ENCODE measurements around the gene PABPN1L.
"Not testable (repeated sequence)": the region's sequence is repeated elsewhere in the genome, so short reads cannot be mapped to it uniquely, and the experiment has no call there.

The PABPN1L gene

GRCh38 chr16:88900662-88901052 lies 34.2 kb upstream of the PABPN1L start:
- DNase-seq: no peak

DNA sequence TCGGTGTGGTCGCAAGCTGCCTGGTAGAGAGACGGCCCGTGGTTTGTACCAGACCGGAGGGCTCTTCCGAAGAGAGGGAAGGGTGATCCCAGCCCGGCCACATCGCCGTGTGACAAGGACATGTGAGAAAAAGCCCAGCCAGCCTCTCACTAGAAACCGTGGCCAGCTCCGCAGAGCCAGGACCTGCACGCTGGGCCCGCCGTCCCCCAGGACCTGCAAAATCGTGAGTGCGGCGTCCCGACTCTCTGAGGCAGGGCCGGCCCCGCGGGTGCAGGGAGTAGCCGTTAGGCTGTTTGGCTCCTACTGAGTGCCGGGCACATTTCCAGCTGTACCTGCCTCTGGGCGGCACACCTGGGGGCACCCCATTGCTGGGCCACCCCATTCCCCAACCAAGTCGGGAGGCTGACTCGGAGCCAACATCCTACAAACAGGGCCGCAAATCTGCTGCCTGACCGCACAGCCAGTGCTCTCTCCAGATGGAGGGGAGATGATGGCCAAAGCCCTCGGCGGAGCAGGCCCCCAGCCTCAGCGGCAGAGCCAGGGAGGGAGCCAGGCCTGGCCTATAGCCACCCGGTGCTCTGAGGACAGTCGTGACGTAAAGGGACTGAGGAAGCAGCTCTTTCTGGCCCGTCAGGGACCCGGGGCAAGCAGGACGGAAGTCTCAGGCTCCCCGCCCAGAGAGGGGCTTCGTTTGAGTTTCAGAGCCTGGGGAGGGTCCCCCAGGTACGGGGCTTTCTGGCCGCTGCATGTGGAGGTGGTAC lies 33.6 kb upstream of the PABPN1L start:
- no peak for DNase-seq

- no peak for DNase-seq
Observed at GRCh38 chr16:88897696-88898425, 31.4 kb upstream of the PABPN1L start.

GRCh38 chr16:88896238-88897070 lies 30.0 kb upstream of the PABPN1L start:
- DNase-seq: no peak

DNA sequence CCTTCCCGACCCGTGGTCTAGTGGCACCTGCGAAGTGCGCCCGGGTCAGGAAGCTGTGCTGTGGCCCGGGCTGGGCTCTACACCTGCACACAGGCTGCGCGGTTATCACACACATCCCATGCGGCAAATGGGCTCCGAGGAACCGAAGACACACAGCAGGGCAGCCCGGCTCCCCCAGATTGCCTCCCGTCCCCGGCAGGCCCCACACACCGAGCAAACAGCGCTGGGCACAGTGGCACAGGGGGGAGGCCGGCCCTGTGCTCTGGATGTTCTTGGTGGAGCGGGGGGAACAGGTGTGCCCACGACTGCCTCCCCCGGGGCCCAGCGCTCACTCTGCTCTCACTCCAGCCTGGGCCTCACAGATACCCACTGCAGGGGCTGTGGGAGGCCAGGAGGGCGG lies 28.9 kb upstream of the PABPN1L start:
- DNase-seq: no peak

DNA sequence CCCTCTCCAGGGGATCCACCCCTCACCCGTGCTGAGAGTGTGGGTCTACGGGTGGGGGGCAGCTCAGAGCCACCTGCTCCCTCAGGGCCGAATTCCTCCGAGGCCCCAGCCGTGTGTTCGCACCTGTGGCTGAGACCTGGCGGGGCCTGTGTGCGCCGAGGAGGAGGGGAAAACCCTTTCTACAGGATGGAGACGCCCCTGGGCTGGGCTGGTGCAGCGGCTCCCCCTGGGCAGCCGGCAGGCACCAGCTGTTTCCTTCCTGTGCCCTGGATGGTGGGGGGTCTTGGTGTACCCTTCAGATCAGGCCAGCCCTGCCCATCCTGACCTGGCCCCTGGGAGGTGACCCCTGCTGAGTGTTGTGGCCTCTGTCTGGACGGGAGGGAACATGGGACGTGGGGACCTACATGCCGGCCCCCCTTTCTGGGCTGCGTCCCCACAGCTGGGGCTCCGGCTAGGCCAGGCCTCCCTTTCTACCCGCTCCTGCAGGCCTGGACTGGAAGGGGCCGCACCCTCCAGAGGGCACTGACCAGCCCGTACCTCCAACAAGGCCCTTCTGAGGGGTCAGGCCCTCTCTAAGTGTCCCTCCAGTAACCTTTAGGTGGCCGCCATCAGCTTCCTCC lies 28.3 kb upstream of the PABPN1L start:
- DNase-seq: no peak

DNA sequence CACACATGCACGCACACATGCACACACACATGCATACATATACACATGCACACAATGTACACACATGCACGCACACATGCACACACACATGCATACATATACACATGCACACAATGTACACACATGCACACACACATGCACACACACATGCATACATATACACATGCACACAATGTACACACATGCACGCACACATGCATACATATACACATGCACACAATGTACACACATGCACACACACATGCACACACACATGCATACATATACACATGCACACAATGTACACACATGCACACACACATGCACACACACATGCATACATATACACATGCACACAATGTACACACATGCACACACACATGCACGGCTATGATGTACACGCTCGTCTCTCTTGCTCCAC lies 27.8 kb upstream of the PABPN1L start:
- not testable (repeated sequence) for DNase-seq

- no peak for DNase-seq
Observed at GRCh38 chr16:88893127-88893968, 26.9 kb upstream of the PABPN1L start.

DNA sequence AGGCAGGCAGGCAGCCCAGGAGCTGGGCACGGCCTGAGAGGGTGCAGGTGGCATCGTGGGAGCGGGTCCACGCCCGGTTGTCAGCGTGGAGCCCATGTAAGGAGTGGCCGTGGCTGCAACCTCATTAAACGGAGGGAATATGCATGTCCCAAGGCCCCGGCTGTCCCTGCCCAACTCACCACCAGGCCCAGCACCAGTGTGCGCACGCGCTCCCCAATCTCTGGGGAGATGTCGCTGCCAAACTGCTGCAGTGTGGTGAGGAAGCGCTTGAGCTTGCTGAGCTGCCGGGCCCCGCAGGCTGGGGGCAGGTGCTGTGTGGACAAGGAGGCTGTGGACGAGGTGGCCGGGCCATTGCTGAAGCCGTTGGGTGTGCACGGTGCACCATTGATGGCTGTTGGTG lies 25.6 kb upstream of the PABPN1L start:
- no peak for DNase-seq

DNA sequence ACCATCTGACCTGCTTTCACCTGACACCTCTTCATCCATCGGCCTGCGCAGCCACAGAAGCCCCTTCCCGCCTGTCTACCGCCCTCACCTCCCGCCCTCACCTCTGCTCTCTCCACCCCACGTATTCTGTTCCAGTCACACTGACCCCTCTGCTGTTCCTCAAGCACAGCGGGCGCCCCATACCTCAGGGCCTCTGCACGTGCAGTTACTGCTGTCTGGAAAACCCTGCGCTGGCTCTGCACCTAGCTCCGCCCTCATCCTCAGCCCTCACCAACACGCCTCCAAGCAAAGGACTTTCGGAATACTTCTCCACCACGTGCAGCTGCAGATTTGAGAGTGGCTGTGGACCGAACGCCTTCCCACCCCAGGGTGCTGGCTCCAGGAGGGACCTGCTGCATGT lies 24.6 kb upstream of the PABPN1L start:
- no peak for DNase-seq

GRCh38 chr16:88889702-88890352 lies 23.4 kb upstream of the PABPN1L start:
- DNase-seq: not testable (repeated sequence)

GRCh38 chr16:88888461-88889387 lies 22.3 kb upstream of the PABPN1L start:
- peak; percentile 45 for DNase-seq

- no peak for DNase-seq
Observed at GRCh38 chr16:88888057-88888456, 21.6 kb upstream of the PABPN1L start.

GRCh38 chr16:88886845-88887521 lies 20.5 kb upstream of the PABPN1L start:
- peak; percentile 61 for DNase-seq

- DNase-seq: no peak
Observed at GRCh38 chr16:88886420-88886844, 20.0 kb upstream of the PABPN1L start.

DNA sequence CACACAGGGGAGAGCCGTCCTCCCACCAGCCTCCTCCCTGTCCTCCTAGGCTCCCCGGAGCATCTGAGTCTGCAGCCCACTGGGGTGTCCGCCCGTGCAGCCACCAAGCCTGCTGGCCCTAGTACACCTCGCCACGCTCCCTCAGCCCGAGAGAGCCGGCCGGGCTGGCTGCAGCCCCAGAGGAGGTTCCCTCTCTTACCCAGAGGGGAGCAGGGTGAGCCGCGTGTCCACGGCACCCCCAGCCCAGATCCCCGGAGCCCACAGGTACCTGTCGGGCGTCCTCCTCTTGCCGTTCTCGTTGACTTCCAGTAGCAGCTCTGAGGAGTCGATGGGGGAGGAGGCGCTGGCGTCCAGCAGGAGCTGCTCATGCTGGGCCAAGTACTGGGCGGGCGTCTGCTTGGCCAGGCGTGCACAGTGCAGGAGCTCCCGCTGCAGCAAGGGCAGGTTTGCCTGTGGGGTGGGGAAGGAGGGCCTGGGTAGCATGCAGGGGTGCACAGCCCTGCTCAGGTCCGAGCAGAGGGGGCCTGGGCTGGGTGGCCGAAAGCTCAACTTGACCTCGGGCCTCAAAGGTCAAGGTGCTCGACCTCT lies 19.3 kb upstream of the PABPN1L start:
- DNase-seq: no peak

DNA sequence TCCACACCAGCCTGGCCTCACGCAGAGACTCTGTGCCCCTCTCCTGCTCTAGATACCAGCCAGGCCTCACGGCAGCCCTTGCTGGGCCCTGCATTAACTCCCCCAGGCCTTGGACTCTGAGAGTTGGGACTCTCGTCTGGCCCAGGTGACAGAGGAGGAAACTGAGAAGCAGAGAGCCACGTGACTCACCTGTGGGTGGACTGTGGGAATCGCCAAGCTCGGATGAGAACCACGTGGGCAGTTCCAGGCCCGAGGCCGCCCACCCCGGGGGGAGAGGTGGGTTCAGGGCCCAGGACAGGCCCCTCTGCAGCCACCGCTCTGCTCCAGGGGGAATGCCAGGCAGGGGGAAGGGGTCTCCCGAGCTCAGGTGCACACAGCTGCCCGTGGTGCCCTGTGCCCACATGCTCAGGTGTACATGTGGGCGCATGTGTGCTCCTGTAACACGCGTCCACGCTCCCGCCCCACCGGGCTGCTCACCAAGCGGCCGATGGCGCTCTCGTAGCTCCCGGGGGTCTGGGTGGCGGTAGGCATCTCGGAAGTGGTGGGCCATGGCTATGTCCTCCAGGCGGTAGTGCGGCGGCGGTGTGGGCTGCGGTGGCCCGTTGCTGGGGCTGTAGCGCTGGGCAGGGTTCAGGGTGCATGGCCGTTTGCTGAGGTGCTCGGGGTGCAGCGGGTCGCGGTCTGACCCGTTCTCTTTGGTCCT lies 18.3 kb upstream of the PABPN1L start:
- DNase-seq: no peak

DNA sequence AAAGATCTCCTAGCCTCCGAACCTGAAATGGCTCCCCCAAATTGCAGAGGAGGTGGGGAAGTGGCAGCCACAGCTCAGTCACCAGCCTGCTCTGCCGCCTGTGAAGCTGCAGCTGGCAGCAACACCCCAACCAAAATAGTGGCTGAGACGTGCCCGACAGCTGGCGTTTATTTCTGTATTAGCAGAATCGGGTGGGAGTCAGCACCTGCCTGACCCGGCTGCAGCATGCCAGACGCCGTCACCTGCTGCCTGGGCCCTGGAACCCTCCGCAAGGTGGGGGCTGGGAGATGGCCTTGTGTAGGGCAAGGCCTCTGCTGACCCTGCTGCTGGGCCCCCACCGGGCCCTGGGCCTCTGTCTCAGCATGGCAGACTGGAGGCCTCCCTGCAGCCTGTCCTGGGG lies 17.5 kb upstream of the PABPN1L start:
- DNase-seq: no peak
